Ovary (tissue), 9 donors: Measurements from ENCODE around the gene PTCH2. TPM values are rescaled to one million over a fixed set of nuclear protein-coding genes. Genes with fewer than 3 reads are reported as not detected.
"Not testable (repeated sequence)": the region's sequence is repeated elsewhere in the genome, so short reads cannot be mapped to it uniquely, and the experiment has no call there.

Experiments
- DNase-seq, 5 donors: peaks; one replicate each; pipeline ENCODE4 v3.0.0-alpha.2; 2019 to 2020
- H3K27ac ChIP-seq, 2 donors: fragments of 200-600 bp; one replicate each; pipeline versions ENCODE4 v1.5.1 to v1.8.0; 2019 to 2022
- H3K27me3 ChIP-seq: fragments of 200-600 bp; one replicate; pipeline ENCODE4 v1.8.0; 2022
- H3K36me3 ChIP-seq: fragments of 200-600 bp; sonication (generic); one replicate; pipeline ENCODE4 v1.5.1; 2019
- H3K4me1 ChIP-seq: one replicate; pipeline ENCODE4 v1.8.1; 2013; ENCODE audit warnings: mild to moderate bottlenecking, moderate library complexity; ENCODE audit not compliant: insufficient read depth
- H3K4me3 ChIP-seq: fragments of 200-600 bp; sonication (generic); one replicate; pipeline ENCODE4 v1.5.1; 2017
- H3K9me3 ChIP-seq, 2 donors: fragments of 200-600 bp in 1 of 2; sonication (generic) in 1 of 2; one replicate each; pipeline versions ENCODE4 v1.5.1 to v1.8.1; 2013 to 2019; ENCODE audit warnings: mild to moderate bottlenecking in 1 of 2, moderate library complexity in 1 of 2
- CTCF ChIP-seq, 3 donors: fragments of 450-650 bp in 2 of 3; fragments of 200-600 bp in 1 of 3; IDR thresholded peaks; one replicate each; pipeline versions ENCODE4 v1.5.1 to v1.8.0; 2016 to 2022; ENCODE audit warnings: antibody characterized with exemption in 3 of 3, mild to moderate bottlenecking in 1 of 3
- EP300 ChIP-seq: sonication (generic); formaldehyde crosslinking; IDR thresholded peaks from one replicate; pipeline ENCODE4 v1.6.1; 2017; ENCODE audit warnings: antibody characterized with exemption
- POLR2A ChIP-seq: fragments of 450-650 bp; IDR thresholded peaks from one replicate; pipeline ENCODE4 v1.6.1; 2017; ENCODE audit warnings: antibody characterized with exemption, mild to moderate bottlenecking, moderate library complexity
- WGBS, 3 donors: extraction: QIAGEN DNeasy Blood & Tissue Kit in 1 of 3; methylation state at CpG; one replicate each; pipeline versions ENCODE4 v1.1.5 to v1.1.7; 2013 to 2017; 5-methylcytosine and 5-hydroxymethylcytosine counted together
- intact Hi-C, 4 donors: fragments of 100-400 bp; cut with DNase I; formaldehyde crosslinking; loops; one replicate each; pipeline versions ENCODE4 v1.11.0 to v1.15.1; 2022 to 2023
- polyA plus RNA-seq, 2 donors: library from polyadenylated mRNA; stranded (reverse); fragments of 200-250 nt in 1 of 2; fragments of 350-450 nt in 1 of 2; fragmentation: Illumina TruSeq in 1 of 2; extraction: RNeasy Lipid Tissue Mini Kit (QIAGEN cat#74804) in 1 of 2; gene quantifications; one replicate each; pipeline ENCODE4 v1.2.3, GENCODE V29; 2013 to 2014
- total RNA-seq, 7 donors: library from RNA; depleted of rRNA in 2 of 7; stranded (reverse); fragments of >200 nt in 2 of 7; fragmentation: NEBNext Ultra II Directional in 3 of 7; extraction: Animal tissue kit (Norgen Biotek cat#: 25700) in 3 of 7; gene quantifications; one replicate each; pipeline versions ENCODE4 v1.1.0 to v1.2.4, GENCODE V29; 2016 to 2023
- donor health status: DM: no; HTN: no; CAD: no; lungs with moderate emphysema.
- donor health status: DM: no; HTN: no; CAD: no.
- donor health status: Bipolar disorder and iron deficiency.
- donor health status: DM: yes; HTN: yes; CAD: no.
- donor health status: DM: no; HTN: no; CAD: no.
- donor health status: DM: yes; HTN: yes; CAD: no.

The PTCH2 gene
- total and polyA plus RNA-seq, 9 donors = 1.8 to 21.2 (median 10.7) TPM

GRCh38 chr1:44799770-44800584 lies 43.1 kb downstream of the PTCH2 start, which contains the start of gene PLK3:
Gene PLK3 (plus strand): TSS chr1:44800377. CDS start chr1:44800464, 87 bp downstream.
- no peaks in the 10 kb centered on the region for H3K36me3 ChIP-seq
- H3K27ac ChIP-seq = peak within 1 kb of the TSS; percentile 75 to 90
- H3K4me3 ChIP-seq = peak within 1 kb of the TSS; percentile 69
- H3K4me1 ChIP-seq = peaks cover 10% of the 10 kb centered on the region
- intact Hi-C loops = loop anchor here in 1 of 4 donors (10.0 kb wide), 1 partner anchor 505 kb away; no protein-coding TSS in a partner anchor
- TF ChIP-seq POLR2A (peak; percentile 97), EP300 (no peak), CTCF (IDR thresholded peaks at IDR 0.05) (peak; percentile 89 to 94 (median 94))
- no peaks in the 10 kb centered on the region for H3K27me3 ChIP-seq
- DNase-seq = peak; percentile 97 to 99 (median 98)
- no peaks in the 10 kb centered on the region for H3K9me3 ChIP-seq
- 0 to 1% (median 0%) methylated on average over 34 to 79 of the region's 79 CpGs for WGBS, 3 donors

GRCh38 chr1:44798481-44799365 lies 44.3 kb downstream of the PTCH2 start:
- Histone ChIP-seq H3K9me3 (no peaks in the 10 kb centered on the region), H3K4me3 (no peak overlapping the region), H3K36me3 (no peaks in the 10 kb centered on the region), H3K4me1 (peaks cover 10% of the 10 kb centered on the region), H3K27ac (peak overlapping the region in 1 of 2 donors; percentile 90), H3K27me3 (no peaks in the 10 kb centered on the region)
- DNase-seq = peak in 4 of 5 donors; percentile 38 to 50 (median 45)
- intact Hi-C loops = no loop called here
- 83 to 86% (median 84%) methylated on average over 10 of the region's 10 CpGs for WGBS, 3 donors
- TF ChIP-seq CTCF (IDR thresholded peaks at IDR 0.05) = no peak
- TF ChIP-seq POLR2A = no peak
- no peak for TF ChIP-seq EP300

- H3K36me3 ChIP-seq, intact Hi-C loops, H3K27ac ChIP-seq, H3K4me3 ChIP-seq, H3K9me3 ChIP-seq, H3K27me3 ChIP-seq: not testable (repeated sequence)
- peak in 1 of 5 donors; percentile 15 for DNase-seq
- WGBS, 3 donors = 70 to 74% (median 72%) methylated on average over 8 of the region's 8 CpGs
- peaks cover 10% of the 10 kb centered on the region for H3K4me1 ChIP-seq
Measured at GRCh38 chr1:44797886-44798285, 45.2 kb downstream of the PTCH2 start.

- no peaks in the 10 kb centered on the region for H3K27me3 ChIP-seq
- peak in 4 of 5 donors; percentile 42 to 67 (median 59) for DNase-seq
- WGBS, 3 donors = 78 to 86% (median 84%) methylated on average over 9 of the region's 9 CpGs
- TF ChIP-seq POLR2A (no peak), CTCF (IDR thresholded peaks at IDR 0.05) (no peak), EP300 (no peak)
- intact Hi-C loops = no loop called here
- no peaks in the 10 kb centered on the region for H3K4me1 ChIP-seq
- peak overlapping the region in 1 of 2 donors; percentile 2 for H3K27ac ChIP-seq
- H3K4me3 ChIP-seq = no peak overlapping the region
- no peaks in the 10 kb centered on the region for H3K9me3 ChIP-seq
- no peaks in the 10 kb centered on the region for H3K36me3 ChIP-seq
Measured at GRCh38 chr1:44792736-44793502, 50.1 kb downstream of the PTCH2 start.
